Psoas muscle (tissue), 8 donors: Measurements from ENCODE around the gene CALB2. TPM values are rescaled to one million over a fixed set of nuclear protein-coding genes. Genes with fewer than 3 reads are reported as not detected.

Experiments used
- ATAC-seq, 4 donors: fragments of 200-7000 bp; cut with Tn5 transposase; one replicate each; pipeline ENCODE4 v1.9.1; 2020; ENCODE audit warnings: moderate library complexity in 3 of 4, mild to moderate bottlenecking in 2 of 4
- DNase-seq, 2 donors: peaks; one replicate each; pipeline ENCODE4 v3.0.0-alpha.2; 2020
- H3K27ac ChIP-seq: fragments of 200-600 bp; one replicate; pipeline ENCODE4 v1.8.0; 2022
- H3K27me3 ChIP-seq, 3 donors: fragments of 200-600 bp in 1 of 3; one replicate each; pipeline versions ENCODE4 v1.6.1 to v1.8.0; 2013 to 2022; ENCODE audit warnings: low read length in 2 of 3, mild to moderate bottlenecking in 2 of 3, moderate library complexity in 1 of 3; ENCODE audit not compliant: insufficient read depth in 3 of 3
- H3K36me3 ChIP-seq, 2 donors: fragments of 200-600 bp in 1 of 2; one replicate each; pipeline versions ENCODE4 v1.6.1 to v1.8.0; 2013 to 2022; ENCODE audit warnings: low read depth in 1 of 2, mild to moderate bottlenecking in 1 of 2, moderate library complexity in 1 of 2; ENCODE audit not compliant: insufficient read depth in 1 of 2
- H3K4me1 ChIP-seq: fragments of 200-600 bp; one replicate; pipeline ENCODE4 v1.8.0; 2022
- H3K4me3 ChIP-seq: fragments of 200-600 bp; one replicate; pipeline ENCODE4 v1.8.0; 2022; ENCODE audit warnings: mild to moderate bottlenecking
- H3K9me3 ChIP-seq: fragments of 200-600 bp; one replicate; pipeline ENCODE4 v1.8.0; 2022
- CTCF ChIP-seq: fragments of 200-600 bp; IDR thresholded peaks from one replicate; pipeline ENCODE4 v1.8.0; 2022; ENCODE audit warnings: antibody characterized with exemption
- WGBS, 3 donors: extraction: QIAGEN DNeasy Blood & Tissue Kit; methylation state at CpG; one replicate each; pipeline versions ENCODE4 v1.1.6 to v1.1.7; 2013; 5-methylcytosine and 5-hydroxymethylcytosine counted together
- intact Hi-C, 2 donors: fragments of 100-400 bp; cut with DNase I; formaldehyde crosslinking; loops; one replicate each; pipeline versions ENCODE4 v1.11.0 to v1.14.2; 2022
- polyA plus RNA-seq, 3 donors: library from polyadenylated mRNA; stranded (reverse); fragments of 200-250 nt; gene quantifications; one replicate each; pipeline ENCODE4 v1.2.3, GENCODE V29; 2013
- total RNA-seq, 4 donors: library from RNA; stranded (reverse); fragmentation: NEBNext Ultra II Directional in 2 of 4; extraction: Animal tissue kit (Norgen Biotek cat#: 25700) in 2 of 4; gene quantifications; one replicate each; pipeline versions ENCODE4 v1.2.1 to v1.2.4, GENCODE V29; 2021 to 2023
- donor health status: healthy with polysubstance abuse.
- donor health status: DM: no; HTN: no; CAD: no; lungs with moderate emphysema.
- donor health status: Bipolar disorder and iron deficiency.
- donor health status: healthy.
- donor health status: DM: yes; HTN: yes; CAD: no.
- donor health status: DM: no; HTN: no; CAD: no.
- donor health status: DM: no; HTN: no; CAD: no.
- donor health status: DM: yes; HTN: yes; CAD: no.

The CALB2 gene
- total and polyA plus RNA-seq, 7 donors, result 0.16 to 0.61 (median 0.50) TPM; not detected in 2

DNA sequence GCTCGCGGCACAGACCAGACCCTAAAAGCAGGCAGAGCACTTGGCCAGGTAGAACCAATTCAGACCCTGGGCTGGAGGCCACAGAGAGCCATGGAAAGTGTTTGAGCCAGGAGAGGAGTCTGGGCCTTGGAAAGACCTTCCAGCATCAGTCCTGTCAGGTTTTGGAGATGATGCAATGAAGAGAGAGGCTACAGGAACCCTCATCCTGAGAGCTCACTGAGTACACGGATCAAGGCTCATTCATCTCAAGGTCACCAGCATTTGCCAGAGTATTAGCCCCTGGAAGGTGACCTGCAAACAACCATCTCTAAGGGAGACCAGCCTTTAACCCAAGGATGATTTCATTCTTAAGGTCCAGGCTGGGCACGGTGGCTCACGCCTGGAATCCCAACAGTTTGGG lies 55.5 kb downstream of the CALB2 start:
- Histone ChIP-seq H3K9me3 (no peaks in the 10 kb centered on the region), H3K27ac (no peak overlapping the region), H3K36me3 (no peaks in the 10 kb centered on the region), H3K4me3 (no peak overlapping the region), H3K27me3 (peaks cover 0 to 3% (median 3%) of the 10 kb centered on the region in 3 donors), H3K4me1 (no peaks in the 10 kb centered on the region)
- DNase-seq (no peak), ATAC-seq (no peak)
- intact Hi-C loops, result loop anchor here in 1 of 2 donors (10.0 kb wide), 1 partner anchor 201 kb away; no protein-coding TSS in a partner anchor
- WGBS, 3 donors, result 90 to 97% (median 93%) methylated on average over 5 of the region's 5 CpGs
- no peak for TF ChIP-seq CTCF

- Histone ChIP-seq H3K27ac (no peak overlapping the region), H3K27me3 (peaks cover 0 to 24% (median 16%) of the 10 kb centered on the region in 3 donors), H3K36me3 (no peaks in the 10 kb centered on the region), H3K4me3 (no peak overlapping the region), H3K4me1 (no peaks in the 10 kb centered on the region), H3K9me3 (no peaks in the 10 kb centered on the region)
- DNase-seq, result no peak
- TF ChIP-seq CTCF, result no peak
- 56 to 69% (median 58%) methylated on average over 4 of the region's 4 CpGs for WGBS, 3 donors
- intact Hi-C loops, result no loop called here
- ATAC-seq, result no peak
These were observed 63.4 kb downstream of the CALB2 start for GRCh38 chr16:71421911-71422310.

GRCh38 chr16:71423016-71423415 lies 64.5 kb downstream of the CALB2 start:
- H3K9me3 ChIP-seq, result no peaks in the 10 kb centered on the region
- H3K36me3 ChIP-seq, result no peaks in the 10 kb centered on the region
- intact Hi-C loops, result no loop called here
- no peaks in the 10 kb centered on the region for H3K4me1 ChIP-seq
- no peak for TF ChIP-seq CTCF
- WGBS, 3 donors, result 68 to 76% (median 73%) methylated on average over 2 of the region's 2 CpGs
- H3K27ac ChIP-seq, result no peak overlapping the region
- no peak overlapping the region for H3K4me3 ChIP-seq
- DNase-seq (no peak), ATAC-seq (no peak)
- H3K27me3 ChIP-seq, result peaks cover 0 to 28% (median 15%) of the 10 kb centered on the region in 3 donors

GRCh38 chr16:71423865-71424264 lies 65.3 kb downstream of the CALB2 start:
- H3K4me3 ChIP-seq, result no peak overlapping the region
- intact Hi-C loops, result no loop called here
- peaks cover 0 to 32% (median 15%) of the 10 kb centered on the region in 3 donors for H3K27me3 ChIP-seq
- H3K9me3 ChIP-seq, result no peaks in the 10 kb centered on the region
- ATAC-seq, result no peak
- no peaks in the 10 kb centered on the region for H3K36me3 ChIP-seq
- no peak overlapping the region for H3K27ac ChIP-seq
- WGBS, 3 donors, result 79 to 85% (median 84%) methylated on average over 7 of the region's 7 CpGs
- no peak for TF ChIP-seq CTCF
- H3K4me1 ChIP-seq, result no peaks in the 10 kb centered on the region
- no peak for DNase-seq

DNA sequence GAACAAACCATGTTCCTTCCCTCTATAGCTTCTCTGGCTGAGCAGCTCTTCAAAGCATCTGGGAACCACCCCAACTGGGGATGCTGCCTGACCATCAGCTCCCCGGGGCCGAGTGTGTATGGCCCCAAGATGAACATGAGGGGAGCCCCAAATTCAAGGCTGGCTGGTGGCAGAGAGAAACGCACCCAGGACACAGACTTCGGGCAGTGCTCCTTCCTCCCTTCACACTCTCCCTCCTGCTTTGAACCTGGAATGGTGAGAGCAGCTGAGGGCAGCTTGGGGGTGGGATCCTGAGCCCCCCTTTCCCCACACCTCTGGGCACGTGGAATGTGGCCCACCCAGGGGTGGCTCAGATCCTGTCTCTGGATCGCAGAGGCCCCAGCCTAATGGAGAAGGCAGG lies 66.1 kb downstream of the CALB2 start:
- no peak overlapping the region for H3K27ac ChIP-seq
- H3K4me1 ChIP-seq, result no peaks in the 10 kb centered on the region
- H3K9me3 ChIP-seq, result no peaks in the 10 kb centered on the region
- DNase-seq, result no peak
- TF ChIP-seq CTCF, result no peak
- ATAC-seq, result no peak
- intact Hi-C loops, result no loop called here
- no peak overlapping the region for H3K4me3 ChIP-seq
- H3K27me3 ChIP-seq, result peaks cover 0 to 32% (median 15%) of the 10 kb centered on the region in 3 donors
- 61 to 69% (median 68%) methylated on average over 6 of the region's 6 CpGs for WGBS, 3 donors
- H3K36me3 ChIP-seq, result no peaks in the 10 kb centered on the region
